ENCODE results near the gene TSPAN11.

The TSPAN11 gene

DNA sequence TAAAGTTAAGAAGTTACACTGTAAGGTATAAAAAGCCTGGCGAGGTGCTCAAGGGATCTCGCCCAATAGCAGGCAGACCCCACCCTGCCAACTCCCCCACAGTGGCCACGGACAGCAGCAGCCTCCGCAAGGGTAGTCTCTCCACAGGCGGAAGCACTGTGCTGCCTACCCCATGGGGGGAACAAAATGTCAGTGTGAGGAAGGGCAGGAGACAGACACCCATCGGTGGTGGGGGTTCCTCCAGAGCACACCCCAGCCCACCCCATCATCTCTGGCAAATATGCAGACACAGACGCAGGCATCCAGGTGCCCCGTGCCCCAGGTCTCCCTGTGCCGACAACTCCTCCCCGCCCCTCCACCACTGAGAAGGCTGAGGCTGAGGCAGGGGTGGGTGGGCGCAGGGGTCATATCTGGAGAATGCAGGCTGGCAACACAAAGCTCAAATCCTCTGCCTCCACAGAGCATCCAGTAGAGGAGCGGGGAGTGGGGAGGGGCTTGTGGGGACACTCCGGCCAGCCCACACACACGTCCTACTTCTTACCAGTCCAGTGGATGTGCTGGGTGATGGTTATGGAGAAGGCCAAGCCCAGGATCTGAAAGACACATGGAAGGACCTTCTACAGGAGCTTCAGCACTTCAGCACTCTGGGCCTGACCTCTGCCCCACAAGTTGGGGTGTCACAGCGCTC is 78.9 kb downstream of the TSPAN11 start:
- no peak overlapping the region for H3K4me3 ChIP-seq (ENCODE audit: low read depth, low read length)
- TF ChIP-seq, protein P1, sequence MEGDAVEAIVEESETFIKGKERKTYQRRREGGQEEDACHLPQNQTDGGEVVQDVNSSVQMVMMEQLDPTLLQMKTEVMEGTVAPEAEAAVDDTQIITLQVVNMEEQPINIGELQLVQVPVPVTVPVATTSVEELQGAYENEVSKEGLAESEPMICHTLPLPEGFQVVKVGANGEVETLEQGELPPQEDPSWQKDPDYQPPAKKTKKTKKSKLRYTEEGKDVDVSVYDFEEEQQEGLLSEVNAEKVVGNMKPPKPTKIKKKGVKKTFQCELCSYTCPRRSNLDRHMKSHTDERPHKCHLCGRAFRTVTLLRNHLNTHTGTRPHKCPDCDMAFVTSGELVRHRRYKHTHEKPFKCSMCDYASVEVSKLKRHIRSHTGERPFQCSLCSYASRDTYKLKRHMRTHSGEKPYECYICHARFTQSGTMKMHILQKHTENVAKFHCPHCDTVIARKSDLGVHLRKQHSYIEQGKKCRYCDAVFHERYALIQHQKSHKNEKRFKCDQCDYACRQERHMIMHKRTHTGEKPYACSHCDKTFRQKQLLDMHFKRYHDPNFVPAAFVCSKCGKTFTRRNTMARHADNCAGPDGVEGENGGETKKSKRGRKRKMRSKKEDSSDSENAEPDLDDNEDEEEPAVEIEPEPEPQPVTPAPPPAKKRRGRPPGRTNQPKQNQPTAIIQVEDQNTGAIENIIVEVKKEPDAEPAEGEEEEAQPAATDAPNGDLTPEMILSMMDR (IDR thresholded peaks at IDR 0.05; ENCODE audit: borderline replicate concordance, insufficient read depth, low read depth, low read length): no peak

DNA sequence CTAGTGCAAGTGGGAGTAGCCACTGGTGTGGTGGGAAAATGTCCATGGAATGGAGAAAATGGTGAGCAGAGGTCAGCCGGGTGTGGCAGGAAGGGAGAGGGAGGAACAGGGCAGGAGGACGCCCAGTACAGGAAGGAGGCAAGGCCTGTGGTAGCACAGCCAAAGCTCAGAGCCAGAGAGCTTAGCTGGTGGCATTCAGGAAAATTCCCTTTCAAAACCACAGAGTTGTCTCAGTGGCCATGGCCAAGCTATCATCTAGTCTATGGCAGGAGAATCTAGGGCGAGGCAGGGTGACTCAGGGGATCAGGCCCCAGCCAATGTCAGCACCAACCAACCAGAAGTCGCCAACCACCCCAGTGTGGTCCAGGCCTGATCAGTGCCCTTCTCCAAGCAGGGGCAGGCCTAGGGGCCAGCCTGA is 79.4 kb downstream of the TSPAN11 start:
- H3K4me3 ChIP-seq (ENCODE audit: low read depth, low read length): no peak overlapping the region

DNA sequence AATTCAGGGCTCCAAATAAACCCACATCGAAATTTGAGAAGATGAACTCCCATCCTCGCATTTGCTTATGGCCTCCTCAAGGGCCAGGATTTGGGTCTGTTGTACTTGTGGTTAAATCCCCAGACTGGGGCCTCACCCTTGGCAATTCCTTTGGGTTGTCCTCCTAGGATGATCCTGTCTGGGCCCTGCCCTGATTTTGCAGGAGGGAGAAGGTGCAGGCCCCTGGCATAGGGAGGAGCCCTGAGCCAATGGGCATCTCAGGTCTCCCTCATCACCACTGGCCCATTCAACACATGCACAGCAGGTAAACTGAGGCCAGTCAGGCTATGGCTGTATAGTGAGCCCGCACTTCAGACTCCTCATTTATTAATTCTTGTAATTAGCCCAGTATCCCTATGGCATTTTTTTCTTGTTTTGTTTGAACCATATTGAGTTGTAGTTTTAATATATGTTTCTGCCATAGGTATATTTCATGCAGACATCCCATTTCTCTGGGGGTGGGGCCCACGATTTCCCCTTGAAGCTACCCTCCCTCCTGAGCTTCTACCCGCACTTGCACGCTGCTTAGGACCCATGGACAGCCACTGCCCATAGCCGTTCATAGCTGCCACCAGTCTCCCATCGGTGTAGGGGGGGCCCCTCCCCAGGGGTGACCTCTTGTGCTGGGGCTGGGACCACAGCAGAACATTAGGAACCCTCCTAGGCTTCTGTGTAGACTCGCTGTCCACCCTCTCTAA is 80.0 kb downstream of the TSPAN11 start:
- TF ChIP-seq, protein P1 (IDR thresholded peaks at IDR 0.05; ENCODE audit: borderline replicate concordance, insufficient read depth, low read depth, low read length): no peak
- H3K4me3 ChIP-seq (ENCODE audit: low read depth, low read length): no peak overlapping the region

More for the DNA sequence above, 79.4 kb downstream of the TSPAN11 start:
- TF ChIP-seq, protein P1 (IDR thresholded peaks at IDR 0.05; ENCODE audit: borderline replicate concordance, insufficient read depth, low read depth, low read length): no peak

DNA sequence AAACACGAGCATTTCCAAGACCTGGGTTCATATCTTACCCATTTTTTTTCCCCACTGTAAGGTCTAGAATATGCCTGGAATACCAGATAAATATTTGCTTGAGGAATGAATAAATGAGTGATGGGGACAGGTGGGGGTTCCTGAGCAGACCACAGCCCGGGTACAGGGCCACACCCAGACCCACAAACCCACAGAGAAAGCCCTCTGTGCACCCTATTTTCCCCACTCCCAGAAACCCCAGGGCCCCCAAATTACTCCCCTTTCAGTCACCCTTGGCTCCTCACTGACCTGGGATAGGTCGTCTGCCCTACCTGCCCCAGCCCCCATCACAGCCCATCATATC is 80.6 kb downstream of the TSPAN11 start:
- TF ChIP-seq, protein P1 (IDR thresholded peaks at IDR 0.05; ENCODE audit: borderline replicate concordance, insufficient read depth, low read depth, low read length): no peak
- H3K4me3 ChIP-seq (ENCODE audit: low read depth, low read length): no peak overlapping the region

DNA sequence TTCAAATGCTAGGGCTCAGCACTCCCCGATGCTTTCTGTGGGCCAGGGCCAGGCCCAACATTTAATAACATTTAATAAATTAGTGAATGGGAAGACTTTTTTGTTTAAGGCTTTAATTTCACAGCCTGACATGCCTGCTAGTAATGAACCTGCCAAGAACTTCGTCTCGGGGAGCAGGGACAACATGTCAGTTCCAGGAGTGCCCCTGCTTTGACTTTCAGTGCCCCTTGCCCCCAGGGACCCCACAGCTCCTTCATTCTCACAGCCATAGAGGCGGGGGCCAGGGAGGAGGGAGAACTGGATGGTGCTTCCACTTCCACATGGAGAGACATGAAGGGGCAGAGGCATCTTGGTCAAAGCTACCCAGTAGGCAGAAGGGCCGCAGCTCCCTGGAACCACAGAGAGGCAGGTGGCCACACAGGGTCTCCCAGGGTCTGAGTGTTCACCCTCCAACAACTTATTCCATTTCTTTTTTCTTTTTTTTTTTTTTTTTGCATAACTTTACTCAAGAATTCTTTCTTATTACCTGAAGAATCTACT is 81.2 kb downstream of the TSPAN11 start:
- TF ChIP-seq, protein P1 (IDR thresholded peaks at IDR 0.05; ENCODE audit: borderline replicate concordance, insufficient read depth, low read depth, low read length): no peak
- H3K4me3 ChIP-seq (ENCODE audit: low read depth, low read length): no peak overlapping the region

DNA sequence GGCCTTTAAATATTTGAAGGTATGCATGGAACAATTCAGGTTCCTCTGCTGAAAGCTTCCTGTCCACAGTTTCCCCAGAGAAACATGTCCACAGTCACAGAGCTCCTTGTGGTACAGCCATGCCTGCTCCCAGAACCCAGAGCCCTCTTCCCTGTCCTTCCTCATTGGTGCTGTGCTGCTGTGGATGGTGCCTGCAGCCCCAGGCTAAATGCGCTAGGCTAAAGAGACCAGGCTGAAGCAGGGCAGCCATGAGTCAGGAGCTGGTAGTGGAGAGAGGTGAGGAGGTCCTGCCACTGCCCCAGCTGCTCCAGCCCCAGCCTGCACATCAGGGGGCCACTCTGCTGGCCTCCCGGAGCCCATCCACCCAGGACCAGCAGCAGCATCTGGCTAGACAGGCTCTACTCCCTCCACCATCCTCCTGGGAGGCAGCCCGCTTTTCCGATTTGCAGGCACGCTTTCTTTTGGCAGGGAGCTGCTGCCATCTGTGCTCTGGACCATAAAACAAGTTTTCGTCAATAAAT is 81.8 kb downstream of the TSPAN11 start:
- no peak overlapping the region for H3K4me3 ChIP-seq (ENCODE audit: low read depth, low read length)
- TF ChIP-seq, protein P1 (IDR thresholded peaks at IDR 0.05; ENCODE audit: borderline replicate concordance, insufficient read depth, low read depth, low read length): no peak
